SH-SY5Y (cell line): Measurements from ENCODE around the gene CHID1.

Source experiments
- GATA2 ChIP-seq: IDR thresholded peaks from 2 replicates; pipeline ENCODE4 v1.6.1; 2011; ENCODE audit warnings: mild to moderate bottlenecking, low read depth, low read length
- GATA3 ChIP-seq: IDR thresholded peaks from 2 replicates; pipeline ENCODE4 v1.6.1; 2011; ENCODE audit warnings: low read depth, mild to moderate bottlenecking, low read length, moderate library complexity

- TF ChIP-seq GATA2 (no peak), GATA3 (no peak)
Measured at GRCh38 chr11:860234-861104, 50.1 kb downstream of the CHID1 start.
